Brain microvascular endothelial cell (primary cell): Measurements from ENCODE around the gene THAP8.
A peak's percentile ranks its signal among the peaks of the same experiment; 100 is the strongest.

ENCODE experiments used
- DNase-seq: peaks from one replicate; pipeline ENCODE4 v3.0.0-alpha.2; 2020
- H3K27ac ChIP-seq: fragments of 250-450 bp; sonication (Bioruptor Pico); 2 replicates; pipeline ENCODE4 v1.5.1; 2020; ENCODE audit warnings: mild to moderate bottlenecking, moderate library complexity
- H3K27me3 ChIP-seq: fragments of 250-450 bp; sonication (Bioruptor Pico); replicated peaks from 2 replicates; pipeline ENCODE4 v1.5.1; 2020; ENCODE audit warnings: mild to moderate bottlenecking
- H3K36me3 ChIP-seq: fragments of 250-450 bp; sonication (Bioruptor Pico); replicated peaks from 2 replicates; pipeline ENCODE4 v1.5.1; 2020; ENCODE audit warnings: mild to moderate bottlenecking
- H3K4me3 ChIP-seq: 2 replicates; pipeline ENCODE4 v1.5.1; 2011; ENCODE audit warnings: low read depth, mild to moderate bottlenecking, control low read depth, low read length, moderate library complexity
- CTCF ChIP-seq: IDR thresholded peaks from 2 replicates; pipeline ENCODE4 v1.5.1; 2011; ENCODE audit warnings: low read depth, mild to moderate bottlenecking, moderate library complexity, low read length, control low read depth, inconsistent platforms; ENCODE audit errors: missing control alignments
- in situ Hi-C: cut with HindIII; loops from 2 replicates; pipeline ENCODE4 v1.10.0; 2017; ENCODE audit warnings: low sequenced_read_pairs, low pct_ligation_motif_present

Gene THAP8

DNA sequence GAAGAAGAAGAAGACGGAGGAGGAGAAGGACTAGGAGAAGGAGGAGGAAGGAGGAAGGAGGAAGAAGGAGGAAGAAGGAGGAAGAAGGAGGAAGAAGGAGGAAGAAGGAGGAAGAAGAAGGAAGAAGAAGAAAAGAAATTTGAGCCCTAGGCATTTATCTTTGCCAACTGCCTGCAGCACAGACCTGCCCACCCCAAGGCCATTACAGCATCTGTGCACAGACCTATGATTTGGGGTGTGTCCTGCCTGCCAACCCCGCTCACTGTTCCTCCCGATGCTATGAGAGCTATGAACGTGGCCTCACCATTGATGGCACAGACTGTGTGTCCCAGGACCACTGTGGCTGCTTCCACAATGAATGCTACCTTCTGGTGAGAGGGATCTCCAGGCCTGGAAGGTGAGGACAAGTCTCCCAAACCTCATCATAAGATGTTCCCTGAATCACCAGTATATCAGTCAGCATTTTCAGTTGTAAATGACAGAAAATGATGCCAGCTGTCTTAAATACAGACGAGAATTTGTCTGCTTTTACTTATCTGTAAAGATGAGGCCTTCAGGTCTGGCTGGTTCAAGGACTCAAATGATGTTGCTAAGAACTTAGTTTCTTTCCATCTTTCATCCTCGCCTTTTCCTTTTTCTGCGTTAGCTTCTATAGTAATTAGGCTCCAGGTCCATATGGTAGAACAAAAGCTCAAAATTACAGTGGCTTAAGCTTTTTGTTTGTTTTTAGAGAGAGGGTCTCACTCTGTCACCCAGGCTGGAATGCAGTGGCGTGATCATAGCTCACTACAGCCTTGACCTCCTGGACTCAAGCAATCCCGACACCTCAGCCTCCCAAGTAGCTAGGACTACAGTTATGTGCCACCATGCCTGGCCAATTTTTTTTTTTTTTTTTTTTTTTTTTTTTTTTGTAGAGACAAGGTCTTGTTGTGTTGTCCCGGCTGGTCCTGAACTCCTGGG is 63.0 kb downstream of the THAP8 start:
- Histone ChIP-seq H3K36me3 (no peaks in the 10 kb centered on the region), H3K27ac (no peak overlapping the region), H3K4me3 (no peak overlapping the region), H3K27me3 (peaks cover 14% of the 10 kb centered on the region)
- no peak for TF ChIP-seq CTCF
- in situ Hi-C loops: no loop called here
- no peak for DNase-seq

- H3K36me3 ChIP-seq: no peaks in the 10 kb centered on the region
- H3K4me3 ChIP-seq: no peak overlapping the region
- no peak for DNase-seq
- no peak overlapping the region for H3K27ac ChIP-seq
- H3K27me3 ChIP-seq: peaks cover 14% of the 10 kb centered on the region
- in situ Hi-C loops: no loop called here
- no peak for TF ChIP-seq CTCF
Measured at GRCh38 chr19:35990156-35990555, 63.9 kb downstream of the THAP8 start.

GRCh38 chr19:35988824-35989223 is 65.3 kb downstream of the THAP8 start:
- no peak overlapping the region for H3K4me3 ChIP-seq
- no peak overlapping the region for H3K27ac ChIP-seq
- TF ChIP-seq CTCF: no peak
- no peak for DNase-seq
- no peaks in the 10 kb centered on the region for H3K36me3 ChIP-seq
- in situ Hi-C loops: no loop called here
- H3K27me3 ChIP-seq: peaks cover 14% of the 10 kb centered on the region

GRCh38 chr19:35987571-35987896 is 66.6 kb downstream of the THAP8 start:
- TF ChIP-seq CTCF: no peak
- H3K4me3 ChIP-seq: no peak overlapping the region
- in situ Hi-C loops: no loop called here
- peaks cover 14% of the 10 kb centered on the region for H3K27me3 ChIP-seq
- DNase-seq: no peak
- no peak overlapping the region for H3K27ac ChIP-seq
- no peaks in the 10 kb centered on the region for H3K36me3 ChIP-seq

GRCh38 chr19:35986664-35987570 is 67.2 kb downstream of the THAP8 start:
- Histone ChIP-seq H3K36me3 (no peaks in the 10 kb centered on the region), H3K4me3 (peak overlapping the region; percentile 20), H3K27ac (no peak overlapping the region), H3K27me3 (peaks cover 14% of the 10 kb centered on the region)
- no peak for TF ChIP-seq CTCF
- in situ Hi-C loops: no loop called here
- no peak for DNase-seq
